OCI-LY1 (cell line): ENCODE results near the gene ARMC9.

Source experiments
- H2AFZ ChIP-seq: fragments of 200-600 bp; sonication (generic), shearing (Covaris generic); 2 replicates; pipeline ENCODE4 v1.6.0; 2014; ENCODE audit warnings: antibody characterized with exemption, mild to moderate bottlenecking, low read length
- H3F3A ChIP-seq: fragments of 200-600 bp; sonication (generic), shearing (Covaris generic); 2 replicates; pipeline ENCODE4 v1.6.0; 2014; ENCODE audit warnings: mild to moderate bottlenecking, antibody characterized with exemption, low read length, moderate library complexity; ENCODE audit not compliant: insufficient read depth
- H3K27ac ChIP-seq: fragments of 200-600 bp; sonication (generic); 2 replicates; pipeline ENCODE4 v1.5.1; 2014; ENCODE audit warnings: low read length, mixed run types, mild to moderate bottlenecking, low read depth; ENCODE audit not compliant: poor library complexity, severe bottlenecking
- H3K27me3 ChIP-seq: fragments of 200-600 bp; sonication (generic); 2 replicates; pipeline ENCODE4 v1.6.0; 2014; ENCODE audit warnings: antibody characterized with exemption, mild to moderate bottlenecking, low read length, moderate library complexity; ENCODE audit not compliant: insufficient read depth
- H3K36me3 ChIP-seq: fragments of 200-600 bp; sonication (generic); 2 replicates; pipeline ENCODE4 v1.6.1; 2014; ENCODE audit warnings: mild to moderate bottlenecking, antibody characterized with exemption, low read length, moderate library complexity, mixed read lengths; ENCODE audit not compliant: insufficient read depth
- H3K4me1 ChIP-seq: fragments of 200-600 bp; sonication (generic); 2 replicates; pipeline ENCODE4 v1.5.1; 2014; ENCODE audit warnings: mild to moderate bottlenecking, low read length, moderate library complexity; ENCODE audit not compliant: insufficient read depth, severe bottlenecking
- H3K4me2 ChIP-seq: fragments of 200-600 bp; sonication (generic), shearing (Covaris generic); 2 replicates; pipeline ENCODE4 v1.6.1; 2014; ENCODE audit warnings: low read length
- H3K4me3 ChIP-seq: fragments of 200-600 bp; sonication (generic); 2 replicates; pipeline ENCODE4 v1.5.1; 2014; ENCODE audit warnings: low read length, low read depth, mild to moderate bottlenecking, mixed read lengths; ENCODE audit not compliant: poor library complexity, severe bottlenecking
- H3K79me2 ChIP-seq: fragments of 200-600 bp; shearing (Covaris generic); 2 replicates; pipeline ENCODE4 v1.6.1; 2016; ENCODE audit warnings: mixed run types, low read length, mixed read lengths; ENCODE audit not compliant: insufficient read depth
- H3K9ac ChIP-seq: fragments of 200-600 bp; sonication (generic), shearing (Covaris generic); 2 replicates; pipeline ENCODE4 v1.6.1; 2014; ENCODE audit warnings: mild to moderate bottlenecking, low read length, mixed read lengths
- H3K9me2 ChIP-seq: fragments of 200-600 bp; sonication (generic), shearing (Covaris generic); 2 replicates; pipeline ENCODE4 v1.6.1; 2014; ENCODE audit warnings: low read depth, mild to moderate bottlenecking, low read length, mixed read lengths
- H3K9me3 ChIP-seq: fragments of 200-600 bp; shearing (Covaris generic); 2 replicates; pipeline ENCODE4 v1.6.1; 2014; ENCODE audit warnings: low read length, mixed read lengths
- H4K20me1 ChIP-seq: fragments of 200-600 bp; sonication (generic), shearing (Covaris generic); 2 replicates; pipeline ENCODE4 v1.6.0; 2016; ENCODE audit warnings: mild to moderate bottlenecking, low read length; ENCODE audit not compliant: insufficient read depth
- CTCF ChIP-seq: fragments of 200-600 bp; sonication (generic), shearing (Covaris generic); IDR thresholded peaks from 2 replicates; pipeline ENCODE4 v1.5.1; 2017; ENCODE audit warnings: mild to moderate bottlenecking, antibody characterized with exemption, low read length, moderate library complexity, mixed read lengths
- EZH2 ChIP-seq: fragments of 200-600 bp; sonication (generic), shearing (Covaris generic); IDR thresholded peaks from 2 replicates; pipeline ENCODE4 v1.8.0; 2017; ENCODE audit warnings: borderline replicate concordance, mixed run types, mild to moderate bottlenecking, antibody characterized with exemption, low read length, moderate library complexity, mixed read lengths

ARMC9 gene

DNA sequence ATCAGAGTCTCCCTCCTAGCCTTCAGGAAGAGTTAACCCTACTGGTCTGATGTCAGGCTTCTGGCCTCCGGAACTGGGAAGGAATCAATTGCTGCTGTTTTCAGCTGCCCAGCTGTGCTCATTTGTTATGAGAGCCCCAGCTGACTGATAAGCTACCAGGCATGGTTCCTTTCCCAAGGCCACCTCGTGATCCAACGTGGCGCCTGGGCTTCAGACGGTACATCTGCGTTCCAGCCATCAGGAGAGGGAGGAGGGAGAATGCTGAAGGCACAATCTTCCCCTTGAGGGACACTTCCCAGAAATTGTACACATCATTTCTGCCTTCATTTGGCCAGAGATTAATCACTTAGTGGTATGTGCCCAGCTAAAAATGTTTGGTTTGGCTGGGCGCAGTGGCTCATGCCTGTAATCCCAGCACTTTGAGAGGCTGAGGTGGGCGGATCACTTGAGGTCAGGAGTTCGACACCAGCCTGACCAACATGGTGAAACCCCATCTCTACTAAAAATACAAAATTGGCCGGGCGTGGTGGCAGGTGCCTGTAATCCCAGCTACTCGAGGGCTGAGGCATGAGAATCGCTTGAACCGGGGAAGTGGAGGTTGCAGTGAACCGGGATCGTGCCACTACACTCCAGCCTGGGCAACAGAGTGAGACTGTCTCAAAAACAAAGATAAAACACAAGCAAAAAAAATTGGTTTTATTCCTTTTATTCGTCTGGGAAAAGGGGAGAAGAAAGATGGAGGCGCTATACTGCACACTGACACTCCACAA lies 10.5 kb upstream of the ARMC9 start:
- H3K79me2 ChIP-seq: no peaks in the 10 kb centered on the region
- no peak overlapping the region for H2AFZ ChIP-seq
- no peaks in the 10 kb centered on the region for H3K4me1 ChIP-seq
- no peaks in the 10 kb centered on the region for H3K9me2 ChIP-seq
- no peak overlapping the region for H3K4me2 ChIP-seq
- H3K36me3 ChIP-seq: no peaks in the 10 kb centered on the region
- H3K9me3 ChIP-seq: no peaks in the 10 kb centered on the region
- no peaks in the 10 kb centered on the region for H3F3A ChIP-seq
- no peaks in the 10 kb centered on the region for H3K27me3 ChIP-seq
- H4K20me1 ChIP-seq: no peaks in the 10 kb centered on the region
- no peak overlapping the region for H3K4me3 ChIP-seq
- no peak for TF ChIP-seq CTCF
- no peak for TF ChIP-seq EZH2
- H3K27ac ChIP-seq: no peak overlapping the region
- no peak overlapping the region for H3K9ac ChIP-seq

DNA sequence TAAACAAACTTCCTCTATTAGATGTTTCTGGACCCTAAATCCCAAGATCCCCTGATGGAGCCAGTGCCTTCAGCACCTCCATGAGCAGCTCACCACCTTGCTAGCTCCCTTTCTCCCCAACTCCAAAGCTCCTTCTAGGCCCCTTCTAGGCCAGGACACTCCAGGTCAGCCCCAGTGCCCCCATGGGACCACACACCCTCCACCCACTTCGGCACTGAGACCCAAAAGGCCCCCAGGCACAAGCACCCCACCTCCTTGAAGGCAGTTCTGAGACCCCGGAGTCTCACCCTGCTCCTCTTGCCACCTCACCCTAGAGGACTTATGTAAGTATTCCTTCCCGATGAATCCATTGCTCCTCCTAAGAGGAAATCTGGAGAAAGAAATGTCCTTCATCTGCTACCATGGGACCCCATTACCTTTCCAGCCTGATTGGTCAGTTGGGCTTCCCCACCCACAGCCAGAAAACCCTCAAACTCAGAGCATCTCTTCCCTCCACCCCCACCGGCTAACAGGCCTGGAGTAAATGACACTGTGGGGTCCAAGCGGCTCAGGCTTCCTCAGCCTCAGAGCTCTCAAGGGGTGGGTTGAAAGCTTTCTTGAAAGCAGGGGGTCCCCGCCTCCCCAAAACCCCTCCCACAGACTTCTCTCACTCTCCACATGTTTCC lies 9.8 kb upstream of the ARMC9 start:
- Histone ChIP-seq H3K27me3 (no peaks in the 10 kb centered on the region), H3K79me2 (no peaks in the 10 kb centered on the region), H3K9me3 (no peaks in the 10 kb centered on the region), H3F3A (no peaks in the 10 kb centered on the region), H3K4me2 (no peak overlapping the region), H4K20me1 (no peaks in the 10 kb centered on the region), H3K9ac (no peak overlapping the region), H3K4me1 (no peaks in the 10 kb centered on the region), H3K4me3 (no peak overlapping the region), H3K27ac (no peak overlapping the region), H2AFZ (no peak overlapping the region), H3K36me3 (no peaks in the 10 kb centered on the region), H3K9me2 (no peaks in the 10 kb centered on the region)
- TF ChIP-seq CTCF (no peak), EZH2 (no peak)

DNA sequence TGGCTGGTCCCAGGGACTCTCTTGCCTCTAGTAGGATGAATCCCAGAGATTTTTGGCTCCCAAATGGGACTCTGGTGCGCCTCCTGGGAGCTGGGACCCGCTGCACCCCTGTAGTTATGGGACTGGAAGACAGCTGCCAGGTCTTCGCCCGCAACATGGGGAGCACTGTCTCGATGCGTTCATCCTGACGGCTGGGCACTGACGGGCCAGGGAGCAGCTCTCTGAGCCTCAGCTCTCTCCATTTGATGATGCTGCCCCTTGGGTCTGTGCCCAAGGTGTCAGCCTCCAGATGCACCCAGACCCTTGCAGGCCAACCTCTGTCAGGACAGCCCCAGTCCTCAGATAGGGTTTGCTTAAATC lies 9.3 kb upstream of the ARMC9 start:
- no peaks in the 10 kb centered on the region for H3K9me3 ChIP-seq
- H3K4me3 ChIP-seq: no peak overlapping the region
- H3F3A ChIP-seq: no peaks in the 10 kb centered on the region
- H3K9me2 ChIP-seq: no peaks in the 10 kb centered on the region
- H3K36me3 ChIP-seq: no peaks in the 10 kb centered on the region
- no peak overlapping the region for H2AFZ ChIP-seq
- TF ChIP-seq CTCF: no peak
- no peak overlapping the region for H3K4me2 ChIP-seq
- H3K9ac ChIP-seq: no peak overlapping the region
- no peaks in the 10 kb centered on the region for H4K20me1 ChIP-seq
- no peaks in the 10 kb centered on the region for H3K79me2 ChIP-seq
- no peak overlapping the region for H3K27ac ChIP-seq
- H3K4me1 ChIP-seq: no peaks in the 10 kb centered on the region
- no peaks in the 10 kb centered on the region for H3K27me3 ChIP-seq
